Activated CD4-positive, CD25-positive, alpha-beta regulatory T cell treated with anti-CD3 and anti-CD28 coated beads, Interleukin-2, amount 50 U/mL, for 16 hours (primary cell): ENCODE results near the gene SEMA4D.

Experiments
- DNase-seq: peaks from one replicate; pipeline ENCODE4 v3.0.0-alpha.2; 2020; ENCODE audit warnings: low read depth, low spot score

SEMA4D gene

DNA sequence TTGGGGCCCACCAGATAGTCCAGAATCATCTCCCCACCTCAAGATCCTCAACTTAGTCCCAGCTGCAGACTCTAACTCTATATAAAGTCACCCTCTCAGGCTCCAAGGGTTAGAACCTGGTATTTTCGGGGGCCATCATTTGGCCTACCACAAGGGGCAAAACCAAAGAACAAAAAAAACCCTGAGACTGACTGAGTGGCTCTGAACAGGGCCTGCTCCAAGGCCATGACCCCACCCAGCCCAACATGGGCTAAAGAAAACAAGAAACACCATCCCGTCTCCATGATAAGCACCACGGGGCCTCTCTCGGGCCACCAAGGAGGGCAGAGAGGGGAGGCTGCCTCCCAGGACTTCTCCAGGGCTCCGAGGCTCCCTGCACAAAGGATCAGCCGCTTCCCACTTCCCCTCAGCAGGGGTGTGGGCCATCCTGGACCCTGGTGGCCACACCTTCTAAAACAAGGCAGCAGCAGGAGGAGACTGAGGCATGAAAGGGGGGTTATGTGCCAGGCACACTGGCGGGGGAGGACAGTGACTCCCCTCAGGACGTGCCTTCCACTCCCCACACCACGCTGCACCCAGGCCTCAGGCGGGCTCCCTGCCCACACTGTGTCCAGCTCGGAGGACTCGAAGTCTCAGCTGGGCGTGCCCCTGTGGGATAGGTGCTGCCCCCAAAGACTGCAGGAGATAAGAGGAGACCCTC lies 51.5 kb downstream of the SEMA4D start:
- DNase-seq: no peak

DNA sequence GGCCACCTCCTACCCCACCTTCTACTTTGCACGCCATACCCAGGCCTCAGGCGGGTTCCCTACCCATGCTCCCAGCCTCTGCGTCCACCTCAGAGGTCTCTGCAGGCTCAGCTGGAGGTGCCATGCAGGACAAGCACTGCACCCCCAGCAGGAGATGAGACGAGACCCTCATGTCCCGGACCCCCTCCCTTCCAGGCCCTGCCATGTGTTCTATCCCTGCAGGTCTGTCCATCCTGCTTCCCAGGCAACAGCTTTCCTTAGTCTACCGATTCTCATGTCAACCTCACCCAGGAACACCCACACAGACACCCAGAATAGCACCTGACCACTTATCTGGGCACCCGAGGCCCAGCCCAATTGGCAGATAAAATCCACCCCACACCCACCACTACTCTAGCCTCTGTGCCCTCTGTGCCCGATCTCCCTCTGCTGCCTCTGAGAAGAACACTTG lies 52.1 kb downstream of the SEMA4D start:
- no peak for DNase-seq

DNA sequence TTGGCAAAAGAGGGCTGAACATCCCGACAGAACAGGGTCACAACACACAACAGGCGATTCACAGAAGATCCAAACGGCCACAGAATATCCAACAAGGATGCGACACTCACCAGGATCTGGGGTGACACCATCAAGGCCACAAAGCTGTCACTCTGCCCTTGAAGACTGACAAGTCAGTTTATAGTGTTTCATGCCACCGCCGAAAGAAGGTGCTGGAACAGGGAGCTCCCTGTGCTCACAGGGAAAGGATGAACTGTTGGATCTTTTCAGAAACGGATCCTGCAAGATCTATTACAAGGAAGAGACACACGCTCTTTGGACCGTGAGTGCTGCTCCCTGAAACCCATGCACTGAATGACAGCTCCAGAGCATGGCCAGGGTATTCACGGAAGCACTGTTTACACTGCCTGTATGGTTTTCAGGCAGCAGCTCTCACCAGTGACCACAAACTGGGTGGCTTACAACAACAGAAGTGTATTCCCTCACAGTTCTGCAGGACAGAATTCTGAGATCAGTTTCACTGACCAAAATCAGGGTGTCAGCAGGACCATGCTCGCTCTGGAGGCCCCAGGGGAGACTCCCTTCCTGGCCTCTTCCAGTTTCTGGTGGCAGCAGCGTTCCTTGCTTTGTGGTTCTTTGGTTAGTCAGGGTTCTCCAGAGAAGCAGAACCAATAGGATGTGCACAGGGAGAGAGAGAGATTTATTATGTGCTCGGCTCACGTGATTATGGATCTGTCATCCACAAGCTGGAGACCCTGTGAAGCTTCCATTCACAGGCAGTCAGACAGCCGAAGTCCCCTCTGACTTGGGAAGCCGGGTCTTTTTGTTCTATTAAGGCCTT lies 52.8 kb downstream of the SEMA4D start:
- no peak for DNase-seq

DNA sequence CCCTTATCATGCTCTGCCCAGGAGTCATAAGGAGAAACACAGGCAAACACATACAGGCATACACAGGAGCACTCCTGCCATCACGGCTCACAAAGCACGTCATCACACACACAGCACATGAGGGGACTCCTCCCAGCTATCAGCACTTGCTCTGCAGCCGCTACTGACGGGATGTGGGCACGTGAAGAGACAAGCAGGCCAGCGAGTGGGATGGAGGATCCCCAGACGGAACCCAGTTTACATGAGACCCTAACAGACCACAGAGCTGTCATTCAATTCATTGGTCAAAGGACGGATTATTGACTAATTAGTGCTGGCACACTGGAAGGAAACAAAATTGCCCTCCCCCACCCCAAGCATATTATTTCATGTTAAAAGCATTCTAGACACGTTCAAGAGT lies 53.6 kb downstream of the SEMA4D start:
- no peak for DNase-seq

DNA sequence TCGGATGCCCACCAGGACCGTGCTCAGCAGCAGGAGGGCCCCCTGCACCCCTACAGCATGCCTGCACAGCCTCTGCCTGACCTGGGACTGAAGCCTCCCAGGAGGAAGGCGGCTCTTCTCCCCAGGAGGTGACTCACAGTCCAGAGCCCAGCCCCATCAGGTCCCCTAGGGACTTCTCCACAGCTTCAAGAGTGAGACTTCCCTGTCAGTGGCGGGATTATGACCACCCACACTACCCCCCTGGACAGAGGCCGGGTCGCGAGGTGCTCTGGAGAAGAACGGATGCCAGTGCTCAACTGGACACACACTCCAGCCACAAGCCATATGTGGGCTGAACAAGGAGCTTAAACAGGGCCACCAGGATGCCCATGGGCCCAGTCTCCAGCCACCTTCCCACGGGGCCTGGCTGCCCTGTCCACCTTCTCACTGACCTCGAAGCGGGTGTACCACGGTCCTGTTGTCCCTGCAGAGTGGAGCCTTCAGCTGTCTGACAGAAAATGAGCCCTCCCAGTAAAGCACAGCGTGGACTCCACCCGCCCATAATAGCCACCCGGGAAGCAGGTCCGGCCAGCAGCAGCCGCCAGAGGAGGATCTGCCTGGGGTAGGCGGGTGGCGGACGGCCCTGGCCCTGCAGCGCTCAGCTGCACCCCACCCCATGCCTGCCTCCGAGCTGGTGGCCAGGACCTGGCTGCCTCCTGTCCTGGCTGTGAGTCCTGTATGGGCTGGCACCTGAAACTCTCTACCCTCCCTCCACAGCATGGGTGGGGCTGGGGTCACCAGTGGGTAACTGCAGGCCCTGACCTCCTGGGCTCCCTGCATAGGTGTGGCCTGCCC lies 54.7 kb downstream of the SEMA4D start:
- DNase-seq: no peak

DNA sequence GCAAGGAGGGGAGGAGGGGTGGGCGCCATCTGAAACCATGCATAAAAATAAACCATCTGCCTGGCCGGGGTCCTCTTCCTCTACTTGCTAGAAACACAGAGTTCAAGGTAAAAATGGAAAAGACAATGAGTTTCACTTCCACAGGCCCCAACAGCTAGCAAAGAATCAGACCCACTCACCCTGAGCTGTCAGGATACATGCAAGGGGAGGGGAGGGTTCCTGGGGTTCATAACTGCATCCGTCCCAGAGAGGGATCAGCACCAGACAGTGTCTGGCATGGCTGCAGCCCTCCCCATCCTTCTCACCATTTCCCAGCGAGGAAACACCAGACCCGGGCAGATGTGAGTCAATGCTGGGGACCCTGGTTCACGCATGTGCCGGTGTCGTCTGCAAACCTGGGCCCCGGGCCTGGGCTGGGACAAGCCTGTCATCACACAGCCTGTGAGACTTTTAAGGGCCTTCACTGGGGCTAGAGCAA lies 55.4 kb downstream of the SEMA4D start:
- no peak for DNase-seq

DNA sequence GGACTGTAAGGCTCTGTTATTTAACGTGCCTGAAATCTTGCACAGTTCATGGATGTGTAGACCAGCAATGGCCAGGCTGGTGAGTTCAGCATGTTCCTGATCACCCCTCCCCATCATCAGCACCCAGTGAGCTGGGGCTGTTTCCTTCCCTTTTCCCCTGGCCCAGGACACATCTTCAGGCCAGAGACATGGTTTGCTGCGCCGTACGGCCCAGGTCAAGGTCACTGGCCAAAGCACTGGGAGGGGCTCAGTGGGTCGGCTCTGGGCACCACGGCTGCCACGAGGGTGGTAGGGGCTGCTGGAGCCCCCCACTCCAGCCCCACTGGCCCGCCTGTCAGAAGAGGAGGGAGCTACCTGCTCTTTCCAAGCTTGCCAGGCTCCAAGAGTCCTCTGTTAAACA lies 55.9 kb downstream of the SEMA4D start:
- DNase-seq: no peak

DNA sequence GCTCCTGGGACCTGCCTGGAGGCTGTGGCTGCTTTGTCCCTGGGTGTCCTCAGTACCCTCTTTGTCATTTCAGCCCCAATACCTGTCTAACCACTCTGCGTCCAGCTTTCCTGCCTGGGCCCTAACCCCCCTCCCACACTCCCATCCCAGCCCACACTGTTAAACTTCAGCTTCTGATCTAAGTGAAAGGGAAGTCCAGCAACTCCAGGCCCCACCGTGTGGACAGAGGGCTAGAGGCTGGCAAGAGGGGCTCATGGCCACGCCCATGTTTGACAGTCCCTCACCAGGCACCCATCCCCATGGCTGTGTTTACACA lies 56.3 kb downstream of the SEMA4D start:
- no peak for DNase-seq

DNA sequence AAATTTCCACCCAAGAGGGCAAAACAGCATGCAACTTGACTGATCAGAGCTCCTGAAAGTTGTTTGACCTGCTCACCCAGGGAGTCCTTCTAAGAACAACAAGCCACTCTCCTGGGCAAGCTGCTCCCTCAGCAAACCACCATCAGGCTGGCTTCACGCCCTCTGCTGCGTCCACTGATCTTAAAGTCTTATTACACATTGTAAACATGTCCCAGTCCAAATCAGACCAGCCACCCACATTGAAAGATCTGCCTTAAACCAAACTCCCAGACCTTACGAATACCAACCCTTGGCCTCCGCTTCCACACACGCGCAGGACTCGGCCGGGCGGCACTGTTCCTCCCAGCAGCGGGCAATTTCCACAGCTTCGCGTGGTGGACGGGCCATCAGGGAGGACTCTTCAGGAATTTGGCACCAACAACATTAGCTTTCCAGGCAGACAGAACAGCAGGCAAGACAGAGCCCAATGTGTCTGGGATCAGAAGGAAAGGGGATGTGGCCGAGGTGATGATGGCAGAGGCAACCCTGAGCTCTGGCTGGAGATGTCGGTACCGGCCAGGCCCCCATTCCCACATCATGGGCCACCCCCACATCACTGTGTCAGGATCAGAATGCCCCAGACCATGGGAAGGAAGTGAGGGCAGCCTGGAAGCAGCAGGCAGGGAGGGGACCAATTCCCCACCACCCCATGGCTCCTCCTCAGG lies 56.8 kb downstream of the SEMA4D start:
- DNase-seq: no peak

DNA sequence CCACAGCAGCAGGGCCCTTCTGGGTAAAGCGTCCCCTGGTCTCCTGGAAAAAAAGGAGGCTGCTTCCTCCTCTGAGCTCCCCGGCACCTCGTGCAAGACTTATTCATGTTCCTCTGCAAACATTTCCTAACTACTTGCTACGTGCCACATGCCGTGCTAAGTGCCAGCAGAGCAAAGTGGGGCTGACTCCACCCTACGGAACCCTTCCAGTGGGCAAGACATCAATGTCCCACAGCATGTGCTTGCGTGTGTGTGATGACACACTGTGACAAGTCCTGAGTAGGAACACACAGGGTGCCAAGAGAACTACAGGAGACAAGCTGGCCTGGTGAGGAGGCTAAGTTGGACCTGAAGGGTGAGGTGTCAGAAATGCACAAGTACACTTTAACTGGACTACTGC lies 57.4 kb downstream of the SEMA4D start:
- DNase-seq: no peak

DNA sequence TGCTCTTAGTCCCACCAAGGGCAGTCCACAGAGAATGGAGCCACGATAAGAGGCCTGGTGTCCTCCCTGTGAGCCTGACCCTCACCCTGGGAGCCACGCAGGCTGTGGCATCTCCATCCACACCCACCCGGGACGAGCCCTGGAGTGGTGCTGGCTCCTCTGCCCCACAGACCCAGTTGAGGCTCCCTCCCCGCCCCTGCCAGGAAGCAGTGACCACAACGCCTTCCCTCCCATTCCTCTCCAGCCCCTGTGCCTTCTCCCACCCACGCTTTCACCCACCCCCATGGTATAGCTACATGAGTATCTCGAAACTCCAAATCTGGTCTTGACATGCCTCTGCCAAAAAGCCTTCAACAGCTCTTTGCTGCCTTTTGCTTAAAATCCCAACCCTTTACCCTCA lies 57.9 kb downstream of the SEMA4D start:
- DNase-seq: no peak

DNA sequence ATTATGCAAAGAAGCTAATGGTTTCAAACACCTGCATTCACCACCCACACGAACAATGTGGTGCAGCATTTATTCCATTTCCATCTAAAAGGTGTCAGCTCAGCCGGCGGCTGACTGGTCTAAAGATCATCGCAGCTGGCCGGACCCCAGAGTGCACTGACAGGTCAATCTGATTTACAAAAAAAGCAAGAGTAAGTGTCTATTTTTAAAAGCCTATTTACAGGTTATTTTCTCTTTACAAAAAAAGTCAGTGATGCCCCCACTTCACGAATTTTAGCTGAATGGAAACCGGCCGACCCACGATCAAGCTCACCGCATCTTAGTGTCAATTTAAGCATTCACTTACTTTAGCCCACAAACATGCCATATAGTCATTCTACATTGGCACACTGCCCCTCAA lies 58.3 kb downstream of the SEMA4D start:
- DNase-seq: no peak

DNA sequence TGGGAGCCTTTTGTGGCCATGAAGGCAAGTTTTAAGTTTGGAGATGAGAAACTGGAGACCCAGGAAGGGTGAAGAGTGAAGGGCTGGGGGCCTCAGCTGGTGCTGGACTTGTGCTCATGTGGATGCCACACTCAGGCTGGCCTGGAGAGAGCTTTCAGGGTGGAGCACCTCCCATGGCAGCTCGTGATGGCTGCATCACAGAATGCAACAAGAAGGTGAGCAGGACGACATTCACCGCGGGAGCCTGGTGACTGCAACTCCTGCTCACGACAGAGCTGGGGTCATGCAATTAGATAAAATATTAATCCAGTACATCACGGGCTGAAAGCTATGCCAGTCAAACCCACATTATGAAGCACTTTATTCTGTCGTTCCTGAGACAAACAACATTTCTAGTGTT lies 59.7 kb downstream of the SEMA4D start:
- DNase-seq: no peak

DNA sequence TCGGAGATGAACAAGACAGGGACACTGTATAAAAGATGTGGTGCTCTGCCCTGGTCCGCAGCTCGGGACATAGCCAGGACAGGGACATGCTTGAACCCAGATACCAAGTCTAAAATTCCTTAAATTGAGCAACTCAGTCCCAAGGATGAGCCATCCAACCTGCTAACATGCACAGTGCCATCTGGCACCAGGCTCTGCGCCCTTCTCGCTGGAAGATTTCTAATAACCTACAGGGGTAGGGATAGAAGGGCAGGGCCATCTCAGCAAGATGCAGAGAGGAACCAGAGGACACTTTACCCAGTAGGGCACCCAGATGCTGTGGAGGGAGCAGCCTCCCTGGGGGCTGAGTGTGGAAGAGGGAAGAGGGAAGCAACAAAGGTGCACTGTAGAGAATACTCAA lies 60.1 kb downstream of the SEMA4D start:
- no peak for DNase-seq

DNA sequence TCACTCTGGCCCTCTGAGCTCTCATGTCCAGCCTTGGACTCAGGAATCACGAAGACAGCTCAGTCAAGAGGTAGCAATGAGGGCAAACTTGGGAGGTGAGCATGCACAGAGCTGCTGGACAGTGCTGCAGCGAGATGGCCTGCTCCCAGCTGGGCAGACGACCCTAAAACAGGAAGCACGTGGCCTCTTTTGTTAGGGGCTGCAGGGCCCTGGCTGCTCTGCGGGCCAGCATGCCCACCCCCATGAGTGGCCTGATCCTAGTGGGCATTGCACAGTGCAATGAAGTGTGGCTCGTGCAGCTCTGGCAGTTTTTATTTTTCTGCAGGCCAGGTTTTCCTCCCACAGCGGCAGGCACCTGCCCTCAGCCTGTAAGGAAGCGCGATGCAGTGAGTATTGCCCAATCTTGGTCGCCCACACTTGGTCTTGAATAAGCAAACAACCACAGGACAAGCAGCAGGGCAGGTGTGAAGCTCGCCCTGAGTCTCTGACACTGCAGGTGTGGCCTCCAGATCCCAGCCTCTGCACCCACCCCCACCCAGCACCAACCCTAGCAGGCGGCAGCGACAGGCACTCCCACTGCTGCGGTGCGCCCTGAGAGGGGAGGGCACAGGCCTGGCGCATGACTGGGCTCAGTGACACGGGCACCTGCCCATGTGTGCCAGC lies 60.8 kb downstream of the SEMA4D start:
- DNase-seq: peak; percentile 28

DNA sequence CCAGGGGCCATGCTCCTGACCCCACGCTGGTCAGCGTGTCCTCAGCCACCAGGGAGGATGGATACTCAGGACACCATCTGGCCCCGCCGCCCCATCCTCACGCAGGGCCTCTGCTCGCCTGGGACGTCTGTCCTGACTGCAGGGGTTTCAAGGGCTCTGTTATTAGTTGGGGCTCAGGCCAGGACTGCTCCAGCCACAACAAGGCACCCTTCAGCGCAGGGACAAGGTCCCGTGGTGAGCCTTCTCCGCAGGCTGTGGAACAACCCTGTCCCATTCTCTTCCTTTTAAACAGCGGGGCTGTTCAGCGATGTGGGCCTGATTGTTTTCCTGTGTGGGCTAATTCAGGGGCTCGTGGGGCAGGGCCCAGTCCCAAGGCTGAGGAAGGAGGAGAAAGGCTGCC lies 61.6 kb downstream of the SEMA4D start:
- DNase-seq: no peak

DNA sequence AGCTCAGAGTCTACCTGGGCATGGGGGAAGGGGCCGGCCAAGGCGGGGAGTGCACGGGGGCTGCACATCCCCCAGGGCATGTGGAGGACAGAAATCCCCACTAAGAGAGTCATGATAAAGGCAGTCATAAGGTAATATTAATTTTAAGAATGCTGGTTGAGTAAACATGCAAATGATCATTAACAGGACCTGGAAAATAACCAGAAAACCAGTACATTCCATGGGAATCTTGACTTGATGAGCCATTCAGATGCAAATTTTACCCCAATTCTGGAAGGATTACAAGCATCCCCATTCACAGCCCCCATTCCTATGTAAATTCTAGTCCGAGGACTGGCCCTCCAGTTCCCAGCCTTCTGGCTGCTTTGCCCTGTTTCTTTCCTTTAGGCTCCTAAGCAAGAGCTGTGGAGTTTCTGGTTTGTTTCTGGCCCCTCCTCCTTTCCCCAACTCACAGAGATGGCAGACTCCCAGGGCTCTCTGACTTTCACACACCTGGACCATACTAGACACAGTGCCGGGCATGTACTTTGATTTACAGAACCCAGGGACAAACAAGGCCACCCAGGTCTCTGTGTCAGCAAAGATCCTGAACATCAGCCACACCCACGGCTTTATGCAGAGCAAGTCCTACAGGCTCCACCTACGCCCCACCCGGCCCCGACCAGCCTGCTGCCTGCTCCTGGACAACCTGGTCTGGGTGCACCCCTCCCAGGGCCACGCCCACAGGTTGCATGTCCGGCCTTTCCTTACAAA lies 62.7 kb downstream of the SEMA4D start:
- no peak for DNase-seq

DNA sequence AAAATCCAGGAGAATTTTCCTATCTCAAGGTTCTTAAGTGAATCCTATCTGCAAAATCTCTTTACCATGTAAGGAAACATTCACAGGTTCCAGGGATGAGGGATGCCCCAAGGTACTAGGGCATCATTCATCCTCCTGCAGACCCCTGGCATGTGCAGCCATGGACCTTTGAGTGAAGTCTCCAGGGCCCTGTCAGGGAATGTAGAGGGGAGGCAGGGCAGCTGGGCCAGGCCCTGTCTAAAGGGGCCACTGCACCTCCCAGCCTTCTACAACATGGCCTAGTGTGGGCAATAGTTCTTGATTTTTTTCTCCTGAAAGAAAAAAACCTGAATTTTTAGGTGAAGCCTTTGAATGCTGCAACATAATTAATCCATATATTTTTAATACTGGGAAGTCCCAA lies 63.3 kb downstream of the SEMA4D start:
- DNase-seq: no peak

DNA sequence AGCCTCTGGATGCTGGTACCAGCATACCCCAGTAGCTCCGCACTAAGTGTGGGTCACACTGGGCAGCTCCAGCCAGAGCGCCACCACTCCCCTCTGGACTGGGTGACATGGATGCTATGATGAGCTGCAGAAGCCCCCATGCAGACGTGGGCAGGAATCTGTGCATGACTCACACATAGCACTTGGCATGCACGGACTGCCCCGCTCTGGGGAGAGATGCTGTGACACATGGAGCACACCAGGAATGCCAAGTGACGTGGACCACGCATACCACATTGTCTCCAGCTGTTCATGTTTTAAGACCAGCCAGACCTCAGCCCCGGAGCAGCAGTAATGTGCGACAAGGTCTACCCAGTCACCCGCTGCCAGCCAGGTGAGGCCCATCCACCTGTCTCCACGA lies 64.1 kb downstream of the SEMA4D start:
- no peak for DNase-seq

DNA sequence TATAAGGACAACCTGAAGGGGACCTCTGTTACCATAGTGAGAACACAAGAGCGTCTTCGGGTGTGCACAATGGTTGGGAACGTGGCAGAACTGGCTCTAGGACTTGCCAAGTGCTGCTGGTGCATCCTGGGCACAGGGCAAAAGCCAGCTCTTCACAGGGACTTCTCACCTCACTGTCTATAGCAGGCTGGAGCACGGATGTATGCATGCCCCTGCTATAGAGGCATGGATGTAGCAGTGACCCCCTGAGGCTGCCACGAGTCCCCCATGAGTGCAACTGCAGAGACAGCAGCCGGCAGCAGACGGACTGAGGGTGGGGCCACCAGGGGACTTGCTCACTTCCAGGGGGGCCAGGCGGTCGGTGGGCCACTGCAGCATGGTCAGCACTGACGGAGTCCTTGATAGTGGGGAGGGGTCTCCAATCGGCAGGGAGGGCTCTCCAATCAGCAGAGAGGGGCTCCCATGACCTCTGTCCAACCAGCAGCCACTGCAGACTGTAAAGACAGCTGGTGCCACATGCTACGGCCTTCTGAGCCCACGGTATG lies 64.9 kb downstream of the SEMA4D start:
- DNase-seq: no peak
